ENCODE measurements around the gene ITPR1.

Gene ITPR1

DNA sequence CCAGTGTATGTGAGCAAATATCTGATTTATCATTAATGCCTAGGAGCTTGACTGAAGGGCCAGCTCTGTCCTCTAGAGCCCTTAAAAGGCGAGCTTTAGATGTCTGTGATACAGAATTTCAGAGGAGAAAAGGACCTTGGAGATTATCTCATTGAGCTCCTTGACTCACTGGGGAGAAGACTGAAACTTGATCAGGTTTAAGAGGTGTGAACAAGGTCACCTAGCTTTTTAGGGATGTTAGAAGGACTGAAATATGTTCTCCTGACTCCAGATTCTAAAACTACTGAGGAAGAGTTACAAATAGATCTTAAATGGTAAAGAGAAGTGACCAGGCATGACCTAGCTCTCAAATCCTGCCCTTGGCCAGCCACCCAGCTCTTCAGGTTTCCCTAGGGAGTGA is 292.4 kb downstream of the ITPR1 start:
- H3K4me3 ChIP-seq (ENCODE audit: low read length), result no peak overlapping the region
- no peak for TF ChIP-seq CTCF (conservative IDR thresholded peaks at IDR 0.05; ENCODE audit: low read depth, low read length)
- no peak for DNase-seq (ENCODE audit: low read depth)

DNA sequence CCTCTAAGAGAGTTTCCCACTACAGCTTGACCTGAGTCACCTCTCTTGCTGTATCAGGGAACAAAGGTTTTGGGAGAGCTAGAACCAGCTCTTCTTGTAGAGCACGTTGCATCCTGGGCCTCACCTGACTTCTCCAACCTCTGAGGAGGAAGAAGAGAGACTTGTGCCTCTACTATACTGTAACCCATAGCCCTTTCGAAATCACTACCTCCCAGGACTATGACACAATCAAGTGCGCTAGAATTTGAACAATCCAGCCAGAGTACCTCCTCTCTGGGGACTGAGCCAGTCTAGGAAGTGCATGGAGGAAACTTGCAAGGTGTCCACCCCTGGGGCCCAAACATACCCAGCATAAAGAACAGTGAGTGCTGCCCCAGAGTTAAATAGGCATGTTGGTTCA is 293.3 kb downstream of the ITPR1 start:
- no peak for TF ChIP-seq CTCF (conservative IDR thresholded peaks at IDR 0.05; ENCODE audit: low read depth, low read length)
- H3K4me3 ChIP-seq (ENCODE audit: low read length), result no peak overlapping the region
- DNase-seq (ENCODE audit: low read depth), result no peak

DNA sequence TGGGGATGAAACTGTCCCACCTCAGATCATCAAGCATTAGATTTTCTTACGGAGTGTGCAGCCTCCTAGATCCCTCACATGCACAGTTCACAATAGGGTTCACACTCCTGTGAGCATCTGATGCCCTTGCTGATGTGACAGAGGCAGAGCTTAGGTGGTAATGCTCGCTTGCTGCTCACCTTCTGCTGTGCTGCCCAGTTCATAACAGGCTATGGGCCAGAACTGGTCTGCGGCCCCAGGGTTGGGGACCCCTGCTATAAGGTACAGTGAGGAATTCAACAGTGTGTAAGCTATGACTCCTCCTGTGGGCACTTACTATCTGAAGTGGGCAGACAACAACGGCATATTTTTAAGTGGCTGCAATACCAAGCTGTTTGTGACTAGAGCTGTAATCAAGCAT is 298.2 kb downstream of the ITPR1 start:
- no peak for DNase-seq (ENCODE audit: low read depth)
- no peak overlapping the region for H3K4me3 ChIP-seq (ENCODE audit: low read length)
- no peak for TF ChIP-seq CTCF (conservative IDR thresholded peaks at IDR 0.05; ENCODE audit: low read depth, low read length)

DNA sequence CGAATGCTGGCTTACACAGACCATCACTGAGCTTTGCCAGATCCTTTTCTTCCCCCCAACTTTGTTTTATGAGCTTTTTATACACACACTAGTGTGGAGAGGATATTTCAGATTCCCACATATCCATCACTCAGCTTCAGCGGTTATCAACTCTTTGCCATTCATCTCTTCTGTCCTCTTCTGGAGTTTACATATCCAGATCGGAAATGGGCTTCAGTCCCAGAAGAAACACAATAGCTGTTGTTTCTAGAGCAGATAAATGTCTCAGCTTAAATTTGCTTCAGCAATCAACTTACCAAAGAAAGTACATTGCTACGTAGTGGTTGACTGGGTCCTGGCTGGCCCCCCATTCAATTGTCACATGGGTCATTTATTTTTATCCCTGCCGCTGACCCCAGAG is 300.2 kb downstream of the ITPR1 start:
- TF ChIP-seq CTCF (conservative IDR thresholded peaks at IDR 0.05; ENCODE audit: low read depth, low read length), result no peak
- H3K4me3 ChIP-seq (ENCODE audit: low read length), result no peak overlapping the region
- no peak for DNase-seq (ENCODE audit: low read depth)

- TF ChIP-seq CTCF (conservative IDR thresholded peaks at IDR 0.05; ENCODE audit: low read depth, low read length), result no peak
- no peak for DNase-seq (ENCODE audit: low read depth)
- no peak overlapping the region for H3K4me3 ChIP-seq (ENCODE audit: low read length)
Measured at GRCh38 chr3:4794331-4794730, 301.2 kb downstream of the ITPR1 start.

DNA sequence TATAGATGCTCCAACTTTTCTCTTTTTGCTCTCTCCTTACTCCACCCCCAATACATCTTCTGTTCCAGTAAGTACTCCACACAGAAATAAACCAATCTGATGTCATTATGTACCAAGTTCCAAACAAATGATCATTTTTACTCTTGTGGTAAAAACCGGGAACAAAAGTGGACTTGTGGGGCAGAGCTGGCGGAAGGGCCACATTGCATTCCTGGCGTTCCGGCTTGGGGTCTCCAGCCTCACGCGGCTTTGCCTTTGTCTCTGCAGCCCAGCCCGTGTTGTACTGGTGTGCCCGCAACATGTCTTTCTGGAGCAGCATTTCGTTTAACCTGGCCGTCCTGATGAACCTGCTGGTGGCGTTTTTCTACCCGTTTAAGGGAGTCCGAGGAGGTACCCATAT is 301.6 kb downstream of the ITPR1 start:
- TF ChIP-seq CTCF (conservative IDR thresholded peaks at IDR 0.05; ENCODE audit: low read depth, low read length), result no peak
- no peak overlapping the region for H3K4me3 ChIP-seq (ENCODE audit: low read length)
- DNase-seq (ENCODE audit: low read depth), result no peak

DNA sequence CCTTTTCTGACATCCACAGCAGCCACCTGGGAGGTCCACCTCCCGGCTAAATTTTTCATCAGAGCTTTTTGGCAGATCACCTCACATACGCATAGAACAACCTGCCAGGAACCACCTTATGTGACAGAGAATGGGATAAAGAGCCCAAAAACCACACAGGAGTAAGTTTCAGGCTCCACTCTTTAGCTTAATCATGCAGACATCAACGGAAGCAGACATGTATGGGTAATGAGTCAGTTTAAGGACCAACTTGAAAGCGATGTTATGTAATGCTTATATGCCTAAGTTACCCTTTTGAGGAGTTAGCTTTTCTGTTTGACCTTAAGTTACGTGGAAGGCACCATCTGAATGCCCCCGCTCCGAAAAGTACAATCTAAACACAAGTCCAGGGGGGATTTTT is 302.8 kb downstream of the ITPR1 start:
- no peak for DNase-seq (ENCODE audit: low read depth)
- no peak for TF ChIP-seq CTCF (conservative IDR thresholded peaks at IDR 0.05; ENCODE audit: low read depth, low read length)
- H3K4me3 ChIP-seq (ENCODE audit: low read length), result no peak overlapping the region
